Large intestine (tissue), 3 donors: Measurements from ENCODE around the gene CD47. TPM values are rescaled to one million over a fixed set of nuclear protein-coding genes. Genes with fewer than 3 reads are reported as not detected.

ENCODE experiments used
- DNase-seq, 2 donors: peaks; one replicate each; pipeline versions ENCODE4 v3.0.0 to v3.0.0-alpha.2; 2013
- H3K27ac ChIP-seq: one replicate; pipeline ENCODE4 v1.5.1; 2013; ENCODE audit warnings: low read length
- H3K27me3 ChIP-seq: 2 replicates; pipeline ENCODE4 v1.6.1; 2013; ENCODE audit warnings: low read length; ENCODE audit not compliant: control insufficient read depth, insufficient read depth
- H3K36me3 ChIP-seq: 2 replicates; pipeline ENCODE4 v1.6.1; 2013; ENCODE audit warnings: low read length; ENCODE audit not compliant: control insufficient read depth, insufficient read depth
- H3K4me1 ChIP-seq: one replicate; pipeline ENCODE4 v1.6.1; 2013; ENCODE audit warnings: low read length; ENCODE audit not compliant: control insufficient read depth, insufficient read depth
- H3K4me3 ChIP-seq: one replicate; pipeline ENCODE4 v1.5.1; 2013; ENCODE audit warnings: low read length
- H3K9me3 ChIP-seq: one replicate; pipeline ENCODE4 v1.6.1; 2013; ENCODE audit warnings: mild to moderate bottlenecking, low read depth, low read length, moderate library complexity; ENCODE audit not compliant: control insufficient read depth
- WGBS: methylation state at CpG from one replicate; pipeline ENCODE4 v1.1.5; 2013; ENCODE audit warnings: low lambda C conversion rate; ENCODE audit not compliant: insufficient coverage; 5-methylcytosine and 5-hydroxymethylcytosine counted together
- polyA plus RNA-seq: library from polyadenylated mRNA; unstranded; fragments of 120-200 nt; gene quantifications from one replicate; pipeline ENCODE4 v1.2.1, GENCODE V29; 2013

CD47 gene
- polyA plus RNA-seq, 1 donor = 86.7 TPM

GRCh38 chr3:108018552-108018951 is 72.3 kb downstream of the CD47 start:
- peaks cover 9% of the 10 kb centered on the region for H3K4me1 ChIP-seq
- H3K9me3 ChIP-seq = no peaks in the 10 kb centered on the region
- WGBS = no CpG with 5 or more reads among the region's 8 CpGs
- H3K4me3 ChIP-seq = no peak overlapping the region
- no peaks in the 10 kb centered on the region for H3K36me3 ChIP-seq
- H3K27ac ChIP-seq = no peak overlapping the region
- DNase-seq = no peak
- no peaks in the 10 kb centered on the region for H3K27me3 ChIP-seq

GRCh38 chr3:108017587-108017986 is 73.2 kb downstream of the CD47 start:
- Histone ChIP-seq H3K9me3 (no peaks in the 10 kb centered on the region), H3K27ac (no peak overlapping the region), H3K27me3 (no peaks in the 10 kb centered on the region), H3K4me3 (no peak overlapping the region), H3K36me3 (no peaks in the 10 kb centered on the region), H3K4me1 (peaks cover 9% of the 10 kb centered on the region)
- DNase-seq = no peak
- WGBS = no CpG with 5 or more reads among the region's 4 CpGs

- DNase-seq = no peak
- no peaks in the 10 kb centered on the region for H3K9me3 ChIP-seq
- no peak overlapping the region for H3K4me3 ChIP-seq
- no peaks in the 10 kb centered on the region for H3K4me1 ChIP-seq
- no peaks in the 10 kb centered on the region for H3K27me3 ChIP-seq
- no CpG with 5 or more reads among the region's 2 CpGs for WGBS
- H3K36me3 ChIP-seq = no peaks in the 10 kb centered on the region
- H3K27ac ChIP-seq = no peak overlapping the region
Measured at GRCh38 chr3:108014943-108015342, 75.9 kb downstream of the CD47 start.

- Histone ChIP-seq H3K9me3 (no peaks in the 10 kb centered on the region), H3K4me1 (no peaks in the 10 kb centered on the region), H3K4me3 (no peak overlapping the region), H3K27me3 (no peaks in the 10 kb centered on the region), H3K36me3 (no peaks in the 10 kb centered on the region), H3K27ac (no peak overlapping the region)
- no peak for DNase-seq
- WGBS = 77% methylated on average over 2 of the region's 8 CpGs
Measured at GRCh38 chr3:108013141-108014055, 77.4 kb downstream of the CD47 start.

- no peak for DNase-seq
- H3K27ac ChIP-seq = no peak overlapping the region
- H3K4me1 ChIP-seq = no peaks in the 10 kb centered on the region
- H3K4me3 ChIP-seq = no peak overlapping the region
- H3K36me3 ChIP-seq = no peaks in the 10 kb centered on the region
- WGBS = no CpG with 5 or more reads among the region's 8 CpGs
- no peaks in the 10 kb centered on the region for H3K9me3 ChIP-seq
- no peaks in the 10 kb centered on the region for H3K27me3 ChIP-seq
Measured at GRCh38 chr3:108012304-108012703, 78.5 kb downstream of the CD47 start.

- Histone ChIP-seq H3K4me1 (peaks cover 5% of the 10 kb centered on the region), H3K36me3 (no peaks in the 10 kb centered on the region), H3K27ac (no peak overlapping the region), H3K4me3 (no peak overlapping the region), H3K27me3 (no peaks in the 10 kb centered on the region), H3K9me3 (no peaks in the 10 kb centered on the region)
- WGBS = no CpG with 5 or more reads among the region's 4 CpGs
- DNase-seq = no peak
Measured at GRCh38 chr3:108011616-108012015, 79.2 kb downstream of the CD47 start.

- Histone ChIP-seq H3K4me1 (peaks cover 10% of the 10 kb centered on the region), H3K27ac (no peak overlapping the region), H3K36me3 (no peaks in the 10 kb centered on the region), H3K9me3 (no peaks in the 10 kb centered on the region), H3K27me3 (no peaks in the 10 kb centered on the region), H3K4me3 (no peak overlapping the region)
- no peak for DNase-seq
- no CpG with 5 or more reads among the region's 3 CpGs for WGBS
Measured at GRCh38 chr3:108008931-108009639, 81.7 kb downstream of the CD47 start.

GRCh38 chr3:108008106-108008505 is 82.7 kb downstream of the CD47 start:
- Histone ChIP-seq H3K9me3 (no peaks in the 10 kb centered on the region), H3K36me3 (no peaks in the 10 kb centered on the region), H3K4me3 (no peak overlapping the region), H3K4me1 (peaks cover 10% of the 10 kb centered on the region), H3K27me3 (no peaks in the 10 kb centered on the region), H3K27ac (no peak overlapping the region)
- DNase-seq = no peak
- WGBS = no CpG with 5 or more reads among the region's 2 CpGs

- H3K36me3 ChIP-seq = no peaks in the 10 kb centered on the region
- peak overlapping the region; percentile 26 for H3K27ac ChIP-seq
- no peak for DNase-seq
- no peak overlapping the region for H3K4me3 ChIP-seq
- H3K27me3 ChIP-seq = no peaks in the 10 kb centered on the region
- no CpG with 5 or more reads among the region's 2 CpGs for WGBS
- peaks cover 15% of the 10 kb centered on the region for H3K4me1 ChIP-seq
- no peaks in the 10 kb centered on the region for H3K9me3 ChIP-seq
Measured at GRCh38 chr3:108006881-108007331, 83.9 kb downstream of the CD47 start.

- H3K36me3 ChIP-seq = no peaks in the 10 kb centered on the region
- peak; percentile 89 to 95 for DNase-seq
- no peaks in the 10 kb centered on the region for H3K27me3 ChIP-seq
- peak overlapping the region; percentile 69 for H3K27ac ChIP-seq
- no peaks in the 10 kb centered on the region for H3K9me3 ChIP-seq
- H3K4me3 ChIP-seq = no peak overlapping the region
- no CpG with 5 or more reads among the region's 11 CpGs for WGBS
- peaks cover 19% of the 10 kb centered on the region for H3K4me1 ChIP-seq
Measured at GRCh38 chr3:108006077-108006771, 84.6 kb downstream of the CD47 start.
